Epidermal melanocyte (primary cell): ENCODE results near the gene LNPEP.

ENCODE experiments used
- DNase-seq: peaks from one replicate; pipeline ENCODE4 v3.0.0; 2011; ENCODE audit warnings: low spot score; ENCODE audit not compliant: insufficient read length

The LNPEP gene

GRCh38 chr5:96935559-96936430 is at the start of gene LNPEP:
LNPEP (plus strand) TSS chr5:96936080; CDS start chr5:96936156, 76 bp downstream.
- peak; percentile 61 for DNase-seq

GRCh38 chr5:96893342-96893741 is 42.5 kb upstream of the LNPEP start:
- no peak for DNase-seq

- no peak for DNase-seq
These were observed 39.6 kb upstream of the LNPEP start for GRCh38 chr5:96896276-96896675.

GRCh38 chr5:96896806-96897205 is 39.1 kb upstream of the LNPEP start:
- no peak for DNase-seq

GRCh38 chr5:96901384-96901783 is 34.5 kb upstream of the LNPEP start:
- no peak for DNase-seq

- no peak for DNase-seq
These were observed 34.0 kb upstream of the LNPEP start for GRCh38 chr5:96901841-96902240.

GRCh38 chr5:96902876-96903275 is 33.0 kb upstream of the LNPEP start:
- DNase-seq, result no peak

GRCh38 chr5:96903300-96903699 is 32.6 kb upstream of the LNPEP start:
- no peak for DNase-seq

DNA sequence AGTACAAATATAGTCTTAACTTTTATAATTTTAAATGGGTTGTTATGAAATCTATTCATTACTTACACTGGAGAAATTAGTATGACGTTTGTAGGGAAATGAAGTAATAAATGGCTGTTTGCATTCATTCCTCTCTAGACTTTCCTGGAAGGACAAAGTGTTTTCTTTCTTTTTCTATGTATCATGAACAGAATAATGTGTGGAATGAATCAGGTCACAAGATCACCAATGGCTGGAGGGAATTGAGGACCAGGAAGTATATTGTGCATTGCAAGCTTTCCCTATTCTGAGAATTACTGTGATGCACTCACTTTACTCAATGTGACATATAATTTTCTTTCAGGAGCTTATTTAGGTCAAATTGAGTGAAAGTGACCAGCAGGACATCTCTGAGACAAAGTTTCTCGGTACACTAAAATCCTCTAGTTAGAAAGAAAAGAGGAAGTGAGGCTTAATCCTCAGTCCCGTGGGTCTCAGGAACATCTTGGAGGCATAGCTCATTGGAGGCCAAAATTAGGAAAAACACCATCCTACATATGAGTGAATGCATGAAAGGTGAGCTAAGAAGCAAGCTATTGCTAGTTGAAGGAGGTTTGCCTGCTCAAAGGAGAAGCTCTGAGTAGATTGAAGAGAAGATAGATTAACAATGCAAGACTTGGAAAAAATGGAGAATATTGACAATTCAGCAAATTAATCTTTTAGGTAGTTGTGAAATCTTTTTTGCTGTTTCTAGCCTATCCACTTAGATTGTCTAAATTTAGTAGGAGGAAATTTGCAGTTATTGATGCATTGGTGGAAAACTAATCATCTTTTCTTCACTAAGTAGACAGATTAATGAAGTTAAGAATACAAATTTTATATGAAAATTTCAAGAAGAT is 31.6 kb upstream of the LNPEP start:
- no peak for DNase-seq

DNA sequence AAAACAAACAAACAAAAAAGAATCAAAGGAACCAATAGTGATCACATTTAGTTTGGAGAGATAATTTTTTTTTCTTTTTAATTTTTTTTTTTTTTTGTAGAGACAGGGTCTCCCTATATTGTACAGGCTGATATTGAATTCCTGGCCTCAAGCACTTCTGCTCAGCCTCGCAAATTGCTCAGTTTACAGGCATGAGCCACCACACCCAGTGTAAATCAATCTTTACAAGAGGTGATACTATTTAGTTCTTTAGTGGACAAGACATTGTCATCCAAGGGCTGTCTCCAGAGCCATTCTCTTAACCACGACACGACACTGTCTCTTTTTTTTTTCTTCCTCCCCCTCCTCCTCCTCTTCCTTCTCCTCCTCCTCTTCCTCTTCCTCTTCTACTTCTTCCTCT is 30.0 kb upstream of the LNPEP start:
- no peak for DNase-seq

- DNase-seq, result no peak
These were observed 26.9 kb upstream of the LNPEP start for GRCh38 chr5:96909003-96909402.

GRCh38 chr5:96909435-96909834 is 26.4 kb upstream of the LNPEP start:
- no peak for DNase-seq

DNA sequence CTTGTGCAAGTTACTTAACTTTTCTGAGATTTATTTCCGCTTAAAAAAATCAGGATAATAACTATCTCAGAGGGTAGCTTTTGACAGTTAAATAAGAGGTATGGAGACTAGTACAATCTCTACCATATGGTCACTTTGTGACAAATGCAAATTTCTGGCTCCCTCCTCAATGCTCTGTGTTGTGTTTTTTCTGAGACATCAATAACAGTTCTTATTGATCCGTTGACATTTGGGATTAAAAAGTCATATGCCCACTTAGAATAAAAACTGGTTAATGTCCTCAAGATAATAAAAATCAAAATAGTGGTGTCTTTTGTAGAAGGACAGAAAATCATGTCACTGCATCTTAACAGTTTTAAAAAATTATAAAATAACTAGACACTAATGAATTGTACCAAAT is 24.7 kb upstream of the LNPEP start:
- DNase-seq, result no peak

DNA sequence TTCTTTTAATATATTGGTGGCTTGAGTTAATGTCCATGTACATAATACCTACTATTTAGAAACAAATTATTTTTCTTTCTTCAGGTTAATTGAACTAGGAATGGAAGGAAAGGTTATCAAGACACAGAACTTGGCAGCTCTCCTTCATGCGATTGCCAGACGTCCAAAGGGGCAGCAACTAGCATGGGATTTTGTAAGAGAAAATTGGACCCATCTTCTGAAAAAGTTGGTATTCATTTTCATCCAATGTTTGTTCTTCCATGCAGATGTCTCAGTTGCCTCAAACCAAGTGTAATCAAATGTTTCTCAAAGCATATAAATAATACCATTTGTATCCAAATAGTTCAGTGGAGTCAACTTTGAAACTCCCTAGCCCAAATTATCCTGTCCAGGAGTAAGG is 22.6 kb upstream of the LNPEP start:
- DNase-seq, result no peak

GRCh38 chr5:96919754-96920197 is 16.1 kb upstream of the LNPEP start:
- DNase-seq, result no peak

DNA sequence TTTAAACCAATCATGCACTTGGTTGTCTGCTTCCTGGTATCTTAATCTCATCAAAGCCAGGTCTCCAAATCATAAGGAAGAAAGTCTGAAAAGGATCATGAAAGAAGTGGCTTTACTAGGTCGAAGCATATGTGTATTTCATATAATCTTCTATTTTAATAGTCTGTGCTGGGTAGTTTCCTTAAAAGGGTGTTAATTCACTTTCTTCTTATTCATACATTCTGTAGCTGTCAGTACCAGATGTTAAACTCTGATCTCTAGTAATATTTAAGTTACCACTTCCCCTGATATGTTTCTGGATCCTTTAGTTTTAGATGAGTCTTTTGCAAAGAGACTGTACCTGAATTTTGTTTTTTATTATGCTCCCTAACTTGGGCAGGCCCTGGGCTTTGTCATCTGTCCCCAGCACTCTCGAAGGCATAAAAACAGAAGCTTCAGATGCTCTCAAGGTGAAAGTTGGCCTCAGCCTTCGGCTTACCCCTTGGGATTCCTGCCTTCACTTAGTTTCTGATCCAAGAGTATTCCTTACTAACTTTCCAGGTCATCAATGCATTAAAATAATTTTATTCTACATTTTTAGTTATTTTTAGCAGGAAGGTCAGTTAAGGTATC is 15.0 kb upstream of the LNPEP start:
- no peak for DNase-seq

DNA sequence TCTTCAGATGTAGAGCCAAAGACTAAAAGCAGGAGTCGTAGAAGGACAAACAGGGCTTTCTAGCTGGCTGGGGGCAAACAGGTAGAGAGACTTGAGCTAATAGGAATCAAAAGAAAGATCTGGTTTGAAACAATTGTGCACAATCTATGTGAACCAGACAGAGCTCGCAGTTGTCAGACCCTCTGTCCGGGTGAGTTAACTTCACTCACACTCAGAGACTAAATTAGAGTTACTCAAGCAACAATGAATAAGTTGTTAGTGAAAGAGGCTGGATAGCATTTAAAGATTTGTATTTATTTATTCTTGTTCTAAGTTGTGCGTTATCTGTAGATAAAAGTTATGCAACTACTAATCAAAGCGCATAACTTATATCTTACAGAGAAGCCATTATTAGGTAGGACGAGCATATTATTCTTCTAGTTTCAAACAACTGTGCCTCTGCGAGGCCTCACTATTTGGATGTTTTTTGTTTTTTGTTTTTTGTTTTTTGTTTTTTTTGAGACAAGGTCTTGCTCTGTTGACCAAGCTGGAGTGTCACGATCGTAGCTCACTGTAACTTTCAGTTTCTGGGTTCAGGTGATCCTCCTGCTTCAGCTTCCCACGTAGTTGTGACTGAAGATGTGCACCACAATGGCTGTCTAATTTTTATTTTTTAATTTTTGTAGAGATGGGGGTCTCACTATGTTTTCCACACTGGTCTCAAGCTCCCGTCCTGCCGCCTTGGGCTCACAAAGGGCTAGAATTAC is 13.2 kb upstream of the LNPEP start:
- DNase-seq, result no peak

DNA sequence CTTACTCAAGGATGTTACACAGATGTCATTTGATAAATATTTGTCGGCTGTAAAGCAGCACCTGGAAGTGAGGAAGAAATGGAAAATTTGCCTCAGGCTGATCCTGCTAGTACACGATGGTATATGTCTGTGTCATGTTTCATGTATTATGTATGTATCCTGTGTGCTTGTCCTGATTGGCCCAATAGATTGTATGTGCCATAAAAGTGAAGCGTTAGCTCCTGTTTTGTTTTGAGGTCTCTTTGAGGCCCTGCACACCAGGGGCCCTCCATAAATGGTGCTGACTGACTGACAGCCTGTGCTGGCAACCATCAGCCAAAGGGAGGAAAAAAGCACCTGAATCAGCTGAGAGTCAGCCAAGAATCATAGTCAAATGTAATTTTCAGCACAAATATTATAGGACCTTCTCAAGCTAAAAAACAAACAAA is 11.8 kb upstream of the LNPEP start:
- no peak for DNase-seq

DNA sequence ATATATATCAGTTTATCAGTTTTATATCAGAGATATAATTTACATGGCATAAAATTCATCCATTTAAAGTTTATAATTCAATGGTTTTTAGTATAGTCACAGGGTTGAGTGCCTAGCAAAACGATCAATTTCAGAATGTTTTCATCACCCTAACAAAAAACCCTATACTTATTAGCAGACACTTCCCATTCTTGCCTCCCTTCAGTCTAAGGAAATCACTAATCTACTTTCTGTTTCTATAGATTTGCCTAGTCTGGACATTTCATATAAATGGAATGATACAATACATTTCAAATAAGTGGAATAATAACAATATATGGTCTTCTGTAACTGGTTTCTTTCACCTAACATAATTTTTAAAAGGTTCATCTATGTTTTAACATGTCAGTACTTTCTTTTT is 9.6 kb upstream of the LNPEP start:
- no peak for DNase-seq

- DNase-seq, result no peak
These were observed 8.9 kb upstream of the LNPEP start for GRCh38 chr5:96927008-96927407.
